Lung microvascular endothelial cell (primary cell): ENCODE measurements around the gene HRNR. TPM values are rescaled to one million over a fixed set of nuclear protein-coding genes. Genes with fewer than 3 reads are reported as not detected.
A peak's percentile ranks its signal among the peaks of the same experiment; 100 is the strongest.

Experiments
- DNase-seq, 2 donors: peaks; one replicate each; pipeline versions ENCODE4 v3.0.0 to v3.0.0-alpha.2; 2010; ENCODE audit warnings: low read depth in 2 of 2
- total RNA-seq: library from RNA; depleted of rRNA; stranded (reverse); fragments of >200 nt; gene quantifications from 2 replicates; pipeline ENCODE4 v1.2.1, GENCODE V29; 2014

The HRNR gene
- total RNA-seq, 1 donor from 2014 or later: not detected

DNA sequence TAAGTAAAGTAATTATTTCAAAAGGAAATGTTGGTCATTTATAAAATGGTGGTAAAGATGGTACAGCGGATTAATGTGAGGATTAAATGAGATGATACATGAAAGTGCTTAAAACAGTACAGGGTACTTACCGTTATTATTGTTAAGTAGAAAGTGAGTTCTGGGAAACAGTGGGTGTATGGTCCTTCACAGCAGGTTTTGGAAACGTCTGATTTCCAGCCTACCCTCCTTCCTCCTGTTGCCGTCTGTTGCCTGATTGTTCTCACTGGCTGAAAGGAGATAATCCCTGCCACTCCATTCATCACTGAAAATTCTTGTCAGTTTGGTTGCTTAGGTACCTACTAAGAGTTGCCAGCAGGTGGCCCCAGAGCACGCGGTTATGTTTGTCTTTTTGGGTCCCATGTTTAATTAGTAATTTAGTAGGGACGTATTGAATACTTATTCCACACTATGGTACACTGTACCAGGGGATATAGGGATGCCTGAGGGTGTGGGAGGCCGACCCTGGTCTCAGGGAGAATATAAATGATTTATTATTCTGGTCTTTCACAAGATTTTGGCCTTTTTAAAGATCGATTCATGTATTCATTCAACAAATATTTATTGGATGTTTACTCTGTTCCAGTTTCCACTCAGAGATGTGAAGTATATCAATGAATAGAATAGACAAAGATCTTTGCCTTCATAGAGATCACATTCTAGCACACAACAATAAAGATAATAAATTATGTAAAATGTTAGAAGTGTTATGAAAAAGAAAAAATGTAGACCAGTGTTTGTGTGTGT lies 34.1 kb downstream of the HRNR start:
- peak; percentile 77 to 79 for DNase-seq

DNA sequence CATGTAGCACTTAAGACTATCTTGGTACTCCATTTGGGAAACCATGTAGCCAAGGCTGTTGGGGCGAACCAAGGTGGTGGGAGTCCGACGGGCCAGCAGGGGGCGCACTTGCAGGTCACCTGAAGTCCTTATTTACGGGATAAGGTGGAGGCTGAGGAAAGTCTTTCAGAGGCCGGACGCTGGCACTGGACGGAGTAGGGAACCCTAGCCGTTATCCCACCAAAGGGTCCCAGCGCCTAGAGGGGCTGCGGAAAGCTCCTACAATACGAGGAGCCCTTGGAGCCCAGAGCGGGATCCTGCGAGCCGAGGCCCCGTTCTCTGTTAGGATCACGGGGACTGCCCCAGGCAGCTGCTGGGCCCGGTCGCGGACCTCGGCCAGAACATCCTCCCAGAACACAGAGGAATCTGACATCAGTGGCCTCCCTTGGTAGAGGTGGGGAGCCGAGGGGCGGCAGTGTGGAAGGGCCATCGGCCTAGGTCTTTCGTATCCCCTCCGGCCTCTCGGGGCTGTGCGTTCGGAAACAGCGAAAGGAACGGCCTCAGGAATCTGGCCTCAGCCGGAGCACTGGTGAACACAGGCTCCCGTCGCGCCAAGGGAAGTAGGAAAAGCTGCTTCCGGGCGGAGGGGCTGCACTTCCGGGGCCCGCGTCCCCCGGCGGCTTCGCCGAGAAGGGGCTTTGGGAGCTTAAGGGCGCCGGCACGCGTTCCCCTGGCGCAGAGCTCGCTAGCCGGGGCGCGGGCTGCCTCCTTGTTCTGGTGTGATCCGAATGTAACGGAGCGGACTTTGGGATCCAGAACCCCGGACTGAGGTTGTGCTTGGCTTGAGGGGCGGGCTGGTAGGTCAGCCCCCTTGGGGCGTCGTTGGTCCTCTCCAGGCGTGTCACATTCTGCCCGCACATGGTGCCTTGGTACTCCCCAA lies 35.1 kb downstream of the HRNR start:
- peak; percentile 72 to 77 for DNase-seq

DNA sequence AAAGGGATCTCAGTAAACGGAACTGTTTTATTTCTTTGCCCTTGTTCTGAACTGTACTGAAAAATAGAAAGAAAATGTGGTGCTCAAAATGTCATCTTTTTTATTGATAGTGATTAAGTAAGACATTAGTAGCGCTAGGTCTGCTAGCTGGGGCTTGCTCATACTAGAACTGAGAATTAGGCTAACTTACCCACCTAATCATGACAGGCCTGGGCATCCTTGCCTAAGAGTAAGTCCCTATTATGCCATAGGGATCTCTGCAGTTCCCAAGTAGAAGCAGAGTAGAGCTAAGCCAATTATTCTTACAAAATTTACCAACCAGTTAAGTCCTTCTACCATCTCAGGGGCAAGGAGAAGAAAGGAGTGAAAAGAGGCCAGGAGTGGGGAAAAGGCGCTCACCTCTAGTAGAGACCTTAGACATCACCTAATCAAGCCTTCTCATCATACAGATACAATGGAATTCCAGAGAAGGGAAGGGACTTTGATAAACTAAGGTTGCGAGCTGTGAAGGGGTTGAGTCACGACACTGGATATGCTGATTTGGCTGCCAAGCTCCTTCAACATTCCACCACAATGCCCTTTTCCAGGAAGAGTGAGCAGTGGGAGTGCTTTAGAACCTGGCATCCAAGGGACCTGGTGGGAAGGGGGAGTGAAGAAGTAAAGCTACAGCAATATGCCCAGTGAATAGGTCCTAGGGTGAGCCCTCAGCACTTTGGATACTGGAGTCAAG lies 37.3 kb downstream of the HRNR start:
- no peak for DNase-seq

DNA sequence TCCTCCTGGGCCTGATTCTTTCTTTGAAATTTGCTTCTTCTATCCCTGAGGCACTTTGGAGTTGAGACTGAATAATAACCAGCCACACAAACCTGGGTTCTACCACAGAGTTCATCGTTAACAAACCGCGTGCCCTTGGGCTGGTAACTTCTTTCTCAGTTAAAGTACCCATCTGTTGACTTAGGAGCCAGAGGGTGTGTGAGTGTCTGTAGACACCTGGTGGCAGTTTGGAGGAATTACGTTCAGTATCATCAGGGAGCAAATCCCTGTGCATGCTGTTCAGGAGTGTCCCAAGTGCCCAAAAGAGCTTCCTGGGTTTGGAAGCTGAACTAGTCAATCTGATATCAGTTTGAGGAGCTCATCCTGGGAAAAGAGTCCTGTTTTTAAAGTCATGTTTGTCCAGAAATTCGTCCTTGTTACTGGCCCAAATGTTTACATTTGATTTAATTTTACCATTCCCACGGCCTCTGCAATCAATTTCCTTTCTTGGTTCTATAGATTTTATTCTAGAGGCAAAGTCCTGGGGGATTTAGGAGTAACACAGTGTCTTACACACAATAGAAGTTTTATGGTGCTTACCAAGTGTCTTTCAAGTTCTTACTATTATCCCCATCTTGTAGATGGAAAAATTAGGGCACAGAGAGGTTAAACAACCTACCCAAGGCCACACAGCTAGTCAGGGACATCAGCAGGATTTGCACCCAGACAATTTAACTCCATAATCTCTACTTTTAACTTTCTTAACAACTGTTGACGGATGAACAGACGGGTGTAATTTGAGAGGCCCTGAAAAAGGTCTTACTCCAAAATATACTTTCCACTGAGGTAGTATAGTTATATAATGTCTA lies 38.2 kb downstream of the HRNR start:
- peak; percentile 73 to 75 for DNase-seq

DNA sequence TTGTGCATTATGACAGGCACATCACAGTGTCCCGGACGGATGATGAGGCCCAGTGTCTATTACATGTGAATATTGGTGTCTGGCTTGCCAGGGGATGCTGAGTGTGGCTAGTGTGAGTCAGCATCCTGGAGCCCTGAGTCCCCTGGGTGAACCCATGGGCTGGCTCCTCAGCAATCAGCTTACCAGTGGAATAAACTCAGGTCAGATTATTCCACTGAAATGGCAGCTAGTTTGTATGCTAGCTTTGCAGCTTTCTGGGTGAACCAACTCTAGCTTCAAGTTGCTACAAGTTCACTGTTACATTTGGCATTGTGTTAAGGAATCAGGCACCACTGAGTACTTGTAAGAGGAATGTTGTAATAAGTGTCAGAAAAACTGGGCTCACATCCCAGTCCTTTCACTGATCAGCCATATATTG lies 41.0 kb downstream of the HRNR start:
- peak; percentile 33 to 88 for DNase-seq

DNA sequence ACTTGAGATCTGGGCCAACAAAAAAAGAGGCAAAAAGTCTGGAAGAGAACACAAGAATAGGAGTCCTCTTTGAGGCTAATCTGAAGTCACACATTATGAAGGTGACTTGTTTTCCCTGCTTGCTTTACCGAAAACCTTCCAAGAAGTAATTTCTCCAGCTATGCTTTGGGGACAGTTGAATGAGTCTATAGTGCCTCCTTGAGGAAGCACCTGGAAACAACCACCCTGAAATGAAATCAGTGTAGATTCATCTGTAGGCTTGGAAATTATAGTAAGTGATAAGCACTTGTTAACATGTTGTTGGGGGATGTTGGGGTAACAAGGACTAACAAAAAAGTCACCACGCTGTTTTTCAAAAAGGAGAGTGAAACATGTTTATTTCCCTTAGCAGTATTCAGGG lies 41.6 kb downstream of the HRNR start:
- peak; percentile 11 to 49 for DNase-seq

DNA sequence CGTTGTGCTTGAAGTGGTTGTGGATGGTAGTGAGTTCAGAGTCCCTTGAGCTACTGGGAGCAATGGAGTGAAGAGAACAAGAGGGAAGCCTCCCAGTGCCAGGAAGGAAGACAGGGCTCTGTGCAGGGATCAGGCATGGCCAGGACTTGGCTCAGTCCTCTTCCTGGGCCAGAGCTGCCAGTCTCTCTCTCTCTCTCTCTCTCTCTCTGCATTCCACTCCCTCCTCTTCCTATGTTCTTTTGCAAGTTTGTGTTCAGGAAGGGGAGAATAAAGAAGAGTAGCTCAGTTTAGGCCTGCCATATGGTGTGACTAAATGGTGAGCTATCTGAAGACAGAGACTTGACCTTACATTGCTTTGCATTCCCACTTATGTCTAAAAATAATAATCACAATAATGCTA lies 44.4 kb downstream of the HRNR start:
- DNase-seq: no peak

DNA sequence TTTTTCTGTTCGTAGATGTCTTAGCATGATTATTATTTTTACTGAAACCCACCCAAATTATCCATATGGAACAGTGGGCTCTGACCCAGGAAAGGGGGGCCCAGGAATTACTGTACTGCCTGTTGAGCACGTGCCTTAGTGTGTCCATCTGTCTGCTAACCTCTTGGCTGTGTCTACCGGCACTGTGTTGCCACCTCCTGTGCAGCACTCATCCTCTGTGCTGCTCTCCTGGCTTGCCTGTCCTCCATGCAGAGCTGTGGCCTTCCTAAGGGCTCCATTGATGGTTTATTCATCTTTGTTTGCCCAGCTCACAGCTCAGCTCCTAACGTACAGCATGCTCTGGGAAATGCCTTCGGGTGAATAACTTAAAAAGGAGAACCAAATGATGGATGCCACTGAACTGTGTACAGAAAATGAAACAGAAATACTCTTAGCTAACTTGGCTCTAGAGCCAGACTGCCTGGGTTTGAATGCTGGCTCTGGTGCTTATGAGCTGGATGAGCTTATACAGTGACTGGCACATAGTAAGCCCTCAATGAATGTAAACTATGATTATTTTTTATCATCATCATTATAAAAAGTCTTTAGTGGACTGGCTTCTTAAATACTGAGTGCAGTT lies 53.6 kb downstream of the HRNR start:
- no peak for DNase-seq

DNA sequence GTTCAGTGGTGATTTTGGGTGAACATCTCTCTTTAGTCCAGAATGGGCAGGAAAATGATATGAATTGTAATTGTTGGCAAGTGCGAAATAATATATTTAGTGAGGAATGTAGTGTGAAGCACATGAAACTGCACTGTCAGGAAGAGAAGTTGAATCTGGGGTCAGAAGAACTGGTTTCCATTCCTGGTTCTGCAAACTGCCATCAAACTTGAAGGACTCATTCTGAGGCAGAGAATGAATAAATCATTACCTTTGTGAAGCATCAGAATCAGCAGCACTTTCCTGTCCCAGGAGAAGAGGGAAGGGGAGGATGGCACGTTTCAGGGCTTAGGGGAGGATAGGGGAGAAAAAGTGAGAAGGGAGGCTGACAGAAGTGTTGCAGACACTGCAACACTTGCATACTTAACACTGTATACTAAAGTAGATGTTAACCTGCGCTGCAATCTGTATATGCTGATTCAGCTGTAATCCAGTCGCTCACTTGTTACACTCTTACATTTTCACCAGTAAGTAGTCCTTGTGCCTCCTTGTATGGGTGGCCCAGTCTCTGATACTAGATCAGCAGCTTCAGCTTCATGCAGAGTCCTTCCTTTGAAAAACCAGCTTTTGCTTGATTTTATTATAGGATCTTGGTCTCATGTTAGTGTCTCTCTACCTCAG lies 54.5 kb downstream of the HRNR start:
- no peak for DNase-seq

DNA sequence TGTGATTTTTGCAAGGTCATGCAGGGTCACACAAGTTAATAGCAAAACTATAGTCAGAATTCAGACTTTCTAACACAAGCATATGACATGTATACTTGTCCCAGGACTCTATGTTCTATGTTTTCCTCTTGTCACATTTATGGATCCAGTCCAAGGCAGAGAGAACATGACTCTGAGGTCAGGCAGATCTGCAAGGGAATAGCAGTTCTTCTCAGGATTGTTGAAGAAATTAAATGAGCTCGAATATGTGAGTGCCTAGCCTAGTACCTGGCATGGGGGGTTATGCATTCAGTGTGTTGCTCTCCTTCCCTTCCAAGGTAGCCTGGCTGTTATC lies 55.5 kb downstream of the HRNR start:
- DNase-seq: no peak

DNA sequence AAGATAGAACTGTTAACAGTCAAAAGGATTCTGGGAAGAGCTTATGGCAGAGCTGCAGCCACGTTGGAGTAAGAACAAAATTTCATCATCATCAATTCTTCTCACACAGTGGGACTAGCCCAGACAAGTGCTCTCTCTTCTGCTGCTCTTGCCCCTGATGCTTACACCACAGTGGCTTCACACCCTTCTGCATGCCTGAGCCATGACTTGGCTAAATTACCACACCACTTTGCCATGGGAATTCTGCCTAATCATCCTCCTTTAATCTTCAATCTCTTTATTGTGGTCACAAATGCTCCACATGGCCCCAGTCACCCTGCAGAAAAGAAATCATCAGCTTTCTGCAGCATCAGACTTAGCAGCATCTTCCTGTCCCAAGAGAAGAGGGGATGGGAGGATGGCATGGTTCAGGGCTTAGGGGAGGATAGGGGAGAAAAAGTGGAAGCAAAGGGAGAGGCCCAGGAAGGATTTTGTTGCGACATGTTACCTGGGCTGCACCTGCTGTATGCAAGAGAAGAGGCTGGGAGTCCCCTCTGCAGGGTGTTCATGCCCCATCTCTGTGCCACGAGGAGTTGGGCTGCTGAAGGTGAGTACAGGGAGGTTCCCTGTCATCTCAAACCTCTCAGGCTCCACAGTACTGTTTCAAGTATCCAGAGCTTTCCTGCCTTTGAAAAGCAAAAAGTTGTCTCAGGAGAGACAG lies 56.0 kb downstream of the HRNR start:
- DNase-seq: peak in 1 of 2 donors; percentile 67

DNA sequence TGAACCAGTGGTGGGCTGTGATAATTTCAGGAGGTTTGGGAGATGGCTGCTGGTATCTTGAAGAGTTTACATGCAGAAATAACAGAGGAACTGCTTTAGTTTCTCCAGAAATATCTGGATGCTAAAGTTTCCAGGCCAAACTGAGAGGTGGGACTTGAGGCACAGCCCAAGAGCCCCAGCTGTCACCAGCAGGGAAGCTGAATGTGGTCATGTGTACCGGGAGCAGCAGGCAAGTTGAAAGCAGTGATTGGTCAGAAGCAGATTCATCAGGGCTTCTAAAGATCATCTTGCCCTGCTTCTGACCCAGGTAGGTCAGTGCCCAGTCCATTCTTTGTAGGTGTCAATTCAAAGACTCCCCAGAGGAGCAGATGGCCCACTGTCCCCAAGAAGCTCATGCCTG lies 57.0 kb downstream of the HRNR start:
- no peak for DNase-seq

DNA sequence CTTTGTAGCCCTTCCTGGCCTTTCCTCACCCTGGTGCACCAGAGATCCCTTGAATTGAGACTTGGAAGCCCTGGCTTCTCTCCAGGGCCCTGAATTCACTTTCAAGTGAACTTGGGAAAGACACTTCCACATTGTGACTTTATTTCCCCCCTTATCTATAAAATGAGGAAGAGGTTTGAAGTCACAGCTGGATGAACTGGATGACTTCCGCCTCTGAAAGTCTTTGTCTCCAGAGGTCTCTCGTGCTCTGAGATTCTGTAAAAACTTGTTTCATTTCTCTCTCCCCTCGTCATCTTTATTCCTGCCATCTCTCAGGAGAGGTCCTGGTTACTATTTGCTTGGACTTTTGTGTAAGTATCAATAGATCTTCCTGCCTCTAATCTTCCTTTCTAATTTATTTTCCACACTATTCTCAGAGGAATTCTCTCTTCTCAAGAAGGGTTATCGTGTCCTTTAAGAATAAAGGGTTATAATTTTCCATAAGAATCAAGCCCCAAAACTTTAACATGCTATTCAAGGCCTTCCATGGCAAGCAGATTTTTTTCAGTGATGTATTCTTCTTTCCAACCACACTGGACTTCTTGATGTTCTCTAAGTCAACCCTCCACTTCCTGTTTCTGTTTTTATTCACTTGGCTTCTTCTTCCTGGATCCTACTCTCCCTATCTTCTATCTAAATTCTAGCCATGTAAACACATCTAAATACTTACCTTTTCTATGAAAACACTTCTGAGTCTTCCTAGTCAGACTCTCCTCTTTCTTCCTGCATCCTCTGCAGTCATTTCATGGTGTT lies 58.5 kb downstream of the HRNR start:
- no peak for DNase-seq

DNA sequence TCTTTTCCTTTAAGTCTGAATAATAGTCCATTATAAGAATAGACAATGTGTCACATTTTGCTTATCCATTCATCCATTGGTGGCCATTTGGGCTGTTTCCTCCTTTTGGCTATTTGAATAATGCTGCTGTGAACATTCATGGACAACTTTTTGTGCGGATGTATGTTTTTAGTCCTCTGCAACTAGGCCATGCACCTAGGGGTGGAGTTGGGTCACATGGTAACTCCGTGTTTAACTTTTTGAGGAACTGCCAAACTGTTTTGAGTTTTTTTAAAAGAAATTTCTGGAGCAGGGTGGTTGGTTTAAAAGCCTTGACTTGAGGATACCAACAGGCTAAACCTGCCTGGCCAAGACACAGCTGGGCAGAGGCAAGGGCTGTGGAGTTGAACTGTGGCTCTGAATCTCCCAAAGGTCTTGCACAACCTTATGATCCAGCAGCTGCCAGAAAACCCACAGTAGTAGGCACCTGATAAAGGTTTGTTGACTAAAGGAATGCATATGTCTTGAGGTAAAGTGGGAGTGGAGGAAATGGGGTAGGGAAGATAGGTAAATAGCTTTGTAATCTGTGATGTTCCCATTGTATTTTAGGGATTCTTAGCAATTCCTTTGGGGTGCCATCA lies 59.4 kb downstream of the HRNR start:
- no peak for DNase-seq

DNA sequence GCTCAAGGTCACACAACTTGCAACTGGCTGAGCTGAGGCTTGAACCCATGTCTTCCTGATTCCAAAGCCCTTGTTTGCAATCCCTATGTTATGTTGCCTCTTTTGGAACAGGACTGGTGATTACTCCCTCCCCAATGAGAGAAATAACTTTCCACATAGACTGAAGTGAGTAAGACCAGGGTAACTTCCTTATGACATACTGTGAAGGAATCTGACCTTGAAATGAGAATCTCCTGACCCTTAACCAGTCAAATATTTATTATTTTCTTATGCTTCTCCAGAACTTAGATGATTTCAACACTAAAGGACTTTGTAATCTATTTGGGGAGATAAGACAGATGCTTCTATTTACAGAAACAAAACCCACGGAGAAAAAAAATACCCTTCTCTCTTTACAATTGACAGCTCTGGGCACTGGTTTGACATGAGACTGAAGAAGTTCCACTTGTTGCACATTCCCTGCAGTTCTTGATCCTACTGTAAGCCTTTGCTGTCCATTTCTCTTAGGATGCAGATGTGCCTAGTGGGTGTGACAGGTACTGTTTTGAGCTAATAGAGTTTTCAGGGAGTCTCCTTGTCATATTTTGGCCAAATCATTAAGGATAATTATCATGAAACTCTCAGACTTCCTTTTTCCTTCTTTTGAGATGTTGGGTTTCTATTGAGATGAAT lies 61.1 kb downstream of the HRNR start:
- peak in 1 of 2 donors; percentile 80 for DNase-seq
